GM23338 (cell line): ENCODE results near the gene ANTXR1. TPM values are rescaled to one million over a fixed set of nuclear protein-coding genes. Genes with fewer than 3 reads are reported as not detected.

Source experiments
- ATAC-seq: fragments of 200-7000 bp; cut with Tn5 transposase; 3 replicates; pipeline ENCODE4 v1.9.1; 2020
- DNase-seq: peaks from one replicate; pipeline ENCODE4 v3.0.0-alpha.2; 2015; ENCODE audit warnings: low spot score
- H2AFZ ChIP-seq: fragments of 200-600 bp; sonication (generic); 2 replicates; pipeline ENCODE4 v1.8.0; 2016; ENCODE audit warnings: antibody characterized with exemption, mild to moderate bottlenecking, moderate library complexity
- H3F3A ChIP-seq: fragments of 200-600 bp; sonication (generic); replicated peaks from 2 replicates; pipeline ENCODE4 v1.8.0; 2017; ENCODE audit warnings: antibody characterized with exemption, mixed run types, low read depth
- H3K27ac ChIP-seq: fragments of 200-600 bp; sonication (generic); 2 replicates; pipeline ENCODE4 v1.6.1; 2016; ENCODE audit warnings: low read depth
- H3K27me3 ChIP-seq: fragments of 200-600 bp; sonication (generic); 2 replicates; pipeline ENCODE4 v1.8.0; 2016; ENCODE audit warnings: mild to moderate bottlenecking, mixed run types, moderate library complexity; ENCODE audit not compliant: insufficient read depth
- H3K36me3 ChIP-seq: fragments of 200-600 bp; sonication (generic); 2 replicates; pipeline ENCODE4 v1.8.0; 2016; ENCODE audit warnings: mild to moderate bottlenecking; ENCODE audit not compliant: insufficient read depth
- H3K4me1 ChIP-seq: fragments of 200-600 bp; sonication (generic); 2 replicates; pipeline ENCODE4 v1.8.0; 2016; ENCODE audit warnings: mild to moderate bottlenecking, moderate library complexity; ENCODE audit not compliant: insufficient read depth
- H3K4me2 ChIP-seq: fragments of 200-600 bp; sonication (generic); 2 replicates; pipeline ENCODE4 v1.7.1; 2017; ENCODE audit warnings: mixed run types
- H3K4me3 ChIP-seq: fragments of 200-600 bp; sonication (generic); 2 replicates; pipeline ENCODE4 v1.6.1; 2016; ENCODE audit warnings: mixed run types
- H3K79me2 ChIP-seq: fragments of 200-600 bp; sonication (generic); replicated peaks from 2 replicates; pipeline ENCODE4 v1.8.0; 2017; ENCODE audit warnings: mild to moderate bottlenecking; ENCODE audit not compliant: insufficient read depth
- H3K9me2 ChIP-seq: fragments of 200-600 bp; sonication (generic); 2 replicates; pipeline ENCODE4 v1.8.0; 2017; ENCODE audit not compliant: insufficient read depth
- H4K20me1 ChIP-seq: fragments of 200-600 bp; sonication (generic); replicated peaks from 2 replicates; pipeline ENCODE4 v1.8.0; 2017; ENCODE audit warnings: mild to moderate bottlenecking; ENCODE audit not compliant: insufficient read depth
- H3K27ac Mint-ChIP-seq: 2 replicates; pipeline ENCODE4 v1.8.0; 2020; ENCODE audit warnings: inconsistent platforms, mild to moderate bottlenecking, moderate library complexity, mixed read lengths
- H3K27me3 Mint-ChIP-seq: 3 replicates; pipeline ENCODE4 v1.8.0; 2022; ENCODE audit warnings: low read depth, mild to moderate bottlenecking, moderate library complexity, mixed read lengths, inconsistent platforms; ENCODE audit not compliant: insufficient read depth, poor library complexity
- H3K36me3 Mint-ChIP-seq: 3 replicates; pipeline ENCODE4 v1.8.0; 2021; ENCODE audit warnings: low read depth, mild to moderate bottlenecking, inconsistent platforms, moderate library complexity, mixed read lengths
- H3K4me1 Mint-ChIP-seq: 3 replicates; pipeline ENCODE4 v1.8.0; 2020; ENCODE audit warnings: mild to moderate bottlenecking, inconsistent platforms, mixed read lengths
- H3K4me3 Mint-ChIP-seq: 3 replicates; pipeline ENCODE4 v1.8.0; 2021; ENCODE audit warnings: moderate library complexity, mild to moderate bottlenecking, inconsistent platforms, mixed read lengths
- H3K9me3 Mint-ChIP-seq: 3 replicates; pipeline ENCODE4 v1.8.0; 2020; ENCODE audit warnings: moderate library complexity, mild to moderate bottlenecking, inconsistent platforms, mixed read lengths
- CREB1 ChIP-seq: fragments of 250-450 bp; sonication (Bioruptor Pico); IDR thresholded peaks from 2 replicates; pipeline ENCODE4 v1.5.0; 2020; ENCODE audit warnings: low read depth, mild to moderate bottlenecking, moderate library complexity
- EZH2 ChIP-seq: fragments of 200-600 bp; sonication (generic); IDR thresholded peaks from one replicate; pipeline ENCODE4 v1.8.0; 2017; ENCODE audit warnings: antibody characterized with exemption, mild to moderate bottlenecking, low read depth; ENCODE audit not compliant: unreplicated experiment
- EZH2phosphoT487 ChIP-seq: fragments of 200-600 bp; sonication (generic); IDR thresholded peaks from one replicate; pipeline ENCODE4 v1.8.1; 2018; ENCODE audit warnings: antibody characterized with exemption; ENCODE audit not compliant: unreplicated experiment
- JUNB ChIP-seq: IDR thresholded peaks from one replicate; pipeline ENCODE4 v1.6.1; 2016; ENCODE audit warnings: antibody characterized with exemption; ENCODE audit not compliant: unreplicated experiment
- NANOG ChIP-seq: IDR thresholded peaks from 2 replicates; pipeline ENCODE4 v1.6.1; 2016; ENCODE audit warnings: antibody characterized with exemption, borderline replicate concordance
- POLR2AphosphoS5 ChIP-seq: IDR thresholded peaks from 2 replicates; pipeline ENCODE4 v1.6.1; 2016; ENCODE audit warnings: antibody characterized with exemption, low read depth
- STAT1 ChIP-seq: IDR thresholded peaks from one replicate; pipeline ENCODE4 v1.6.1; 2016; ENCODE audit warnings: antibody characterized with exemption; ENCODE audit not compliant: unreplicated experiment
- ZNF114 ChIP-seq: fragments of 250-450 bp; sonication (Bioruptor Pico); IDR thresholded peaks from 2 replicates; pipeline ENCODE4 v1.5.0; 2020; ENCODE audit warnings: mild to moderate bottlenecking, moderate library complexity
- ZNF331 ChIP-seq: fragments of 250-450 bp; sonication (Bioruptor Pico); IDR thresholded peaks from 2 replicates; pipeline ENCODE4 v1.5.0; 2020; ENCODE audit warnings: low read depth, mild to moderate bottlenecking, moderate library complexity
- polyA plus RNA-seq: library from polyadenylated mRNA; unstranded; fragments of >200 nt; fragmentation: Nextera tagmentation; extraction: Ambion mirVana; gene quantifications from 2 replicates; pipeline ENCODE4 v1.2.1, GENCODE V29; 2016
- total RNA-seq: library from RNA; depleted of rRNA; stranded (reverse); fragments of >200 nt; shearing (Covaris generic); gene quantifications from 2 replicates; pipeline ENCODE4 v1.2.3, GENCODE V29; 2014
- TF ChIP-seq, protein P1 (sequence below), 2 experiments: fragments of 200-600 bp in 1 of 2; sonication (generic) in 1 of 2; conservative IDR thresholded peaks; 2 replicates each; pipeline versions ENCODE4 v1.5.1 to v1.6.1; 2016 to 2017; ENCODE audit warnings: antibody characterized with exemption in 2 of 2, low read depth in 2 of 2, mild to moderate bottlenecking in 2 of 2, moderate library complexity in 1 of 2
- TF ChIP-seq, protein P2 (sequence below): IDR thresholded peaks from 2 replicates; pipeline ENCODE4 v1.6.1; 2016; ENCODE audit warnings: antibody characterized with exemption
- TF ChIP-seq, protein P3 (sequence below): IDR thresholded peaks from one replicate; pipeline ENCODE4 v1.6.1; 2018; ENCODE audit warnings: antibody characterized with exemption; ENCODE audit not compliant: unreplicated experiment
- TF ChIP-seq, protein P4 (sequence below): fragments of 250-450 bp; sonication (Bioruptor Pico); IDR thresholded peaks from 2 replicates; pipeline ENCODE4 v1.5.0; 2020; ENCODE audit warnings: mild to moderate bottlenecking, moderate library complexity

Gene ANTXR1
- total and polyA plus RNA-seq, 2 experiments from 2014 or later = 16.1 to 23.1 TPM

DNA sequence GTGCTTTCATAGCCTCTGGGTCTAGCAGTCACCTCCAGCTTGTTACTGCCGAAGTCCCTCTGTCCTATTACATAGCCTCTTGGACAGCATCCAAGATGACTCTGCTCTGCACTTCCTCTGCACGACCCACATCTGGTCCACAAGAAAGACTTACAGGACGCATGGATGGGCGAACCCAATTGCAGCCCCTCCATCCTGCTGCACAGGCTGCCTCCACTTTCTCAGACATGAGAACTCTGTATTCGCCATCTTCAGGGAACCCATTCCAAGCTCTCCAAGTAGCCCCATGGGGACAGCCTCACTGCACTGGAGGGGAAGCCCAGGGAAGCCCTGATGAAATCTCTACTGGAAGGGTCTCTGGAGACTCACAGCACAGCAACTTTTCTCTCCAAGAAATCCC is 201.9 kb downstream of the ANTXR1 start:
- H3K79me2 ChIP-seq = no peaks in the 10 kb centered on the region
- no peak overlapping the region for H3K27ac Mint-ChIP-seq
- 0 out of 2 replicates have a peak, but pooled peaks cover 4% of the 10 kb centered on the region for H3K9me2 ChIP-seq
- peaks cover 11% of the 10 kb centered on the region for H3K4me1 ChIP-seq
- no peaks in the 10 kb centered on the region for H3K27me3 ChIP-seq
- H3K27ac ChIP-seq = no peak overlapping the region
- H3K36me3 ChIP-seq = no peaks in the 10 kb centered on the region
- no peak overlapping the region for H3K4me2 ChIP-seq
- H3K9me3 Mint-ChIP-seq = no peaks in the 10 kb centered on the region
- H3K4me1 Mint-ChIP-seq = no peaks in the 10 kb centered on the region
- no peaks in the 10 kb centered on the region for H3K36me3 Mint-ChIP-seq
- H3K4me3 Mint-ChIP-seq = no peak overlapping the region
- no peak for TF ChIP-seq ZNF114
- no peak for TF ChIP-seq ZNF331 (CRISPR knock-in tag)
- TF ChIP-seq CREB1 (CRISPR knock-in tag) = no peak
- TF ChIP-seq, protein P1, sequence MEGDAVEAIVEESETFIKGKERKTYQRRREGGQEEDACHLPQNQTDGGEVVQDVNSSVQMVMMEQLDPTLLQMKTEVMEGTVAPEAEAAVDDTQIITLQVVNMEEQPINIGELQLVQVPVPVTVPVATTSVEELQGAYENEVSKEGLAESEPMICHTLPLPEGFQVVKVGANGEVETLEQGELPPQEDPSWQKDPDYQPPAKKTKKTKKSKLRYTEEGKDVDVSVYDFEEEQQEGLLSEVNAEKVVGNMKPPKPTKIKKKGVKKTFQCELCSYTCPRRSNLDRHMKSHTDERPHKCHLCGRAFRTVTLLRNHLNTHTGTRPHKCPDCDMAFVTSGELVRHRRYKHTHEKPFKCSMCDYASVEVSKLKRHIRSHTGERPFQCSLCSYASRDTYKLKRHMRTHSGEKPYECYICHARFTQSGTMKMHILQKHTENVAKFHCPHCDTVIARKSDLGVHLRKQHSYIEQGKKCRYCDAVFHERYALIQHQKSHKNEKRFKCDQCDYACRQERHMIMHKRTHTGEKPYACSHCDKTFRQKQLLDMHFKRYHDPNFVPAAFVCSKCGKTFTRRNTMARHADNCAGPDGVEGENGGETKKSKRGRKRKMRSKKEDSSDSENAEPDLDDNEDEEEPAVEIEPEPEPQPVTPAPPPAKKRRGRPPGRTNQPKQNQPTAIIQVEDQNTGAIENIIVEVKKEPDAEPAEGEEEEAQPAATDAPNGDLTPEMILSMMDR (conservative IDR thresholded peaks at IDR 0.05; ENCODE audit: low read depth in 2 of 2) = no peak
- no peak for TF ChIP-seq JUNB
- no peak for TF ChIP-seq NANOG
- TF ChIP-seq EZH2 = no peak
- TF ChIP-seq STAT1 = no peak
- TF ChIP-seq, protein P2, sequence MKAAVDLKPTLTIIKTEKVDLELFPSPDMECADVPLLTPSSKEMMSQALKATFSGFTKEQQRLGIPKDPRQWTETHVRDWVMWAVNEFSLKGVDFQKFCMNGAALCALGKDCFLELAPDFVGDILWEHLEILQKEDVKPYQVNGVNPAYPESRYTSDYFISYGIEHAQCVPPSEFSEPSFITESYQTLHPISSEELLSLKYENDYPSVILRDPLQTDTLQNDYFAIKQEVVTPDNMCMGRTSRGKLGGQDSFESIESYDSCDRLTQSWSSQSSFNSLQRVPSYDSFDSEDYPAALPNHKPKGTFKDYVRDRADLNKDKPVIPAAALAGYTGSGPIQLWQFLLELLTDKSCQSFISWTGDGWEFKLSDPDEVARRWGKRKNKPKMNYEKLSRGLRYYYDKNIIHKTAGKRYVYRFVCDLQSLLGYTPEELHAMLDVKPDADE = no peak
- TF ChIP-seq, protein P3, sequence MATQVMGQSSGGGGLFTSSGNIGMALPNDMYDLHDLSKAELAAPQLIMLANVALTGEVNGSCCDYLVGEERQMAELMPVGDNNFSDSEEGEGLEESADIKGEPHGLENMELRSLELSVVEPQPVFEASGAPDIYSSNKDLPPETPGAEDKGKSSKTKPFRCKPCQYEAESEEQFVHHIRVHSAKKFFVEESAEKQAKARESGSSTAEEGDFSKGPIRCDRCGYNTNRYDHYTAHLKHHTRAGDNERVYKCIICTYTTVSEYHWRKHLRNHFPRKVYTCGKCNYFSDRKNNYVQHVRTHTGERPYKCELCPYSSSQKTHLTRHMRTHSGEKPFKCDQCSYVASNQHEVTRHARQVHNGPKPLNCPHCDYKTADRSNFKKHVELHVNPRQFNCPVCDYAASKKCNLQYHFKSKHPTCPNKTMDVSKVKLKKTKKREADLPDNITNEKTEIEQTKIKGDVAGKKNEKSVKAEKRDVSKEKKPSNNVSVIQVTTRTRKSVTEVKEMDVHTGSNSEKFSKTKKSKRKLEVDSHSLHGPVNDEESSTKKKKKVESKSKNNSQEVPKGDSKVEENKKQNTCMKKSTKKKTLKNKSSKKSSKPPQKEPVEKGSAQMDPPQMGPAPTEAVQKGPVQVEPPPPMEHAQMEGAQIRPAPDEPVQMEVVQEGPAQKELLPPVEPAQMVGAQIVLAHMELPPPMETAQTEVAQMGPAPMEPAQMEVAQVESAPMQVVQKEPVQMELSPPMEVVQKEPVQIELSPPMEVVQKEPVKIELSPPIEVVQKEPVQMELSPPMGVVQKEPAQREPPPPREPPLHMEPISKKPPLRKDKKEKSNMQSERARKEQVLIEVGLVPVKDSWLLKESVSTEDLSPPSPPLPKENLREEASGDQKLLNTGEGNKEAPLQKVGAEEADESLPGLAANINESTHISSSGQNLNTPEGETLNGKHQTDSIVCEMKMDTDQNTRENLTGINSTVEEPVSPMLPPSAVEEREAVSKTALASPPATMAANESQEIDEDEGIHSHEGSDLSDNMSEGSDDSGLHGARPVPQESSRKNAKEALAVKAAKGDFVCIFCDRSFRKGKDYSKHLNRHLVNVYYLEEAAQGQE = no peak
- TF ChIP-seq, protein P4, sequence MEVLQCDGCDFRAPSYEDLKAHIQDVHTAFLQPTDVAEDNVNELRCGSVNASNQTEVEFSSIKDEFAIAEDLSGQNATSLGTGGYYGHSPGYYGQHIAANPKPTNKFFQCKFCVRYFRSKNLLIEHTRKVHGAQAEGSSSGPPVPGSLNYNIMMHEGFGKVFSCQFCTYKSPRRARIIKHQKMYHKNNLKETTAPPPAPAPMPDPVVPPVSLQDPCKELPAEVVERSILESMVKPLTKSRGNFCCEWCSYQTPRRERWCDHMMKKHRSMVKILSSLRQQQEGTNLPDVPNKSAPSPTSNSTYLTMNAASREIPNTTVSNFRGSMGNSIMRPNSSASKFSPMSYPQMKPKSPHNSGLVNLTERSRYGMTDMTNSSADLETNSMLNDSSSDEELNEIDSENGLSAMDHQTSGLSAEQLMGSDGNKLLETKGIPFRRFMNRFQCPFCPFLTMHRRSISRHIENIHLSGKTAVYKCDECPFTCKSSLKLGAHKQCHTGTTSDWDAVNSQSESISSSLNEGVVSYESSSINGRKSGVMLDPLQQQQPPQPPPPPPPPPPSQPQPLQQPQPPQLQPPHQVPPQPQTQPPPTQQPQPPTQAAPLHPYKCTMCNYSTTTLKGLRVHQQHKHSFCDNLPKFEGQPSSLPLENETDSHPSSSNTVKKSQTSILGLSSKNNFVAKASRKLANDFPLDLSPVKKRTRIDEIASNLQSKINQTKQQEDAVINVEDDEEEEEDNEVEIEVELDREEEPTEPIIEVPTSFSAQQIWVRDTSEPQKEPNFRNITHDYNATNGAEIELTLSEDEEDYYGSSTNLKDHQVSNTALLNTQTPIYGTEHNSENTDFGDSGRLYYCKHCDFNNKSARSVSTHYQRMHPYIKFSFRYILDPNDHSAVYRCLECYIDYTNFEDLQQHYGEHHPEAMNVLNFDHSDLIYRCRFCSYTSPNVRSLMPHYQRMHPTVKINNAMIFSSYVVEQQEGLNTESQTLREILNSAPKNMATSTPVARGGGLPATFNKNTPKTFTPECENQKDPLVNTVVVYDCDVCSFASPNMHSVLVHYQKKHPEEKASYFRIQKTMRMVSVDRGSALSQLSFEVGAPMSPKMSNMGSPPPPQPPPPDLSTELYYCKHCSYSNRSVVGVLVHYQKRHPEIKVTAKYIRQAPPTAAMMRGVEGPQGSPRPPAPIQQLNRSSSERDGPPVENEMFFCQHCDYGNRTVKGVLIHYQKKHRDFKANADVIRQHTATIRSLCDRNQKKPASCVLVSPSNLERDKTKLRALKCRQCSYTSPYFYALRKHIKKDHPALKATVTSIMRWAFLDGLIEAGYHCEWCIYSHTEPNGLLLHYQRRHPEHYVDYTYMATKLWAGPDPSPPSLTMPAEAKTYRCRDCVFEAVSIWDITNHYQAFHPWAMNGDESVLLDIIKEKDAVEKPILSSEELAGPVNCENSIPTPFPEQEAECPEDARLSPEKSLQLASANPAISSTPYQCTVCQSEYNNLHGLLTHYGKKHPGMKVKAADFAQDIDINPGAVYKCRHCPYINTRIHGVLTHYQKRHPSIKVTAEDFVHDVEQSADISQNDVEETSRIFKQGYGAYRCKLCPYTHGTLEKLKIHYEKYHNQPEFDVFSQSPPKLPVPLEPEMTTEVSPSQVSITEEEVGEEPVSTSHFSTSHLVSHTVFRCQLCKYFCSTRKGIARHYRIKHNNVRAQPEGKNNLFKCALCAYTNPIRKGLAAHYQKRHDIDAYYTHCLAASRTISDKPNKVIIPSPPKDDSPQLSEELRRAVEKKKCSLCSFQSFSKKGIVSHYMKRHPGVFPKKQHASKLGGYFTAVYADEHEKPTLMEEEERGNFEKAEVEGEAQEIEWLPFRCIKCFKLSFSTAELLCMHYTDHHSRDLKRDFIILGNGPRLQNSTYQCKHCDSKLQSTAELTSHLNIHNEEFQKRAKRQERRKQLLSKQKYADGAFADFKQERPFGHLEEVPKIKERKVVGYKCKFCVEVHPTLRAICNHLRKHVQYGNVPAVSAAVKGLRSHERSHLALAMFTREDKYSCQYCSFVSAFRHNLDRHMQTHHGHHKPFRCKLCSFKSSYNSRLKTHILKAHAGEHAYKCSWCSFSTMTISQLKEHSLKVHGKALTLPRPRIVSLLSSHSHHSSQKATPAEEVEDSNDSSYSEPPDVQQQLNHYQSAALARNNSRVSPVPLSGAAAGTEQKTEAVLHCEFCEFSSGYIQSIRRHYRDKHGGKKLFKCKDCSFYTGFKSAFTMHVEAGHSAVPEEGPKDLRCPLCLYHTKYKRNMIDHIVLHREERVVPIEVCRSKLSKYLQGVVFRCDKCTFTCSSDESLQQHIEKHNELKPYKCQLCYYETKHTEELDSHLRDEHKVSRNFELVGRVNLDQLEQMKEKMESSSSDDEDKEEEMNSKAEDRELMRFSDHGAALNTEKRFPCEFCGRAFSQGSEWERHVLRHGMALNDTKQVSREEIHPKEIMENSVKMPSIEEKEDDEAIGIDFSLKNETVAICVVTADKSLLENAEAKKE (CRISPR knock-in tag) = no peak
- TF ChIP-seq EZH2phosphoT487 = no peak
- no peak for TF ChIP-seq POLR2AphosphoS5
- no peaks in the 10 kb centered on the region for H3F3A ChIP-seq
- H4K20me1 ChIP-seq = no peaks in the 10 kb centered on the region
- DNase-seq = no peak
- ATAC-seq = no peak
- no peak overlapping the region for H3K4me3 ChIP-seq
- H2AFZ ChIP-seq = no peak overlapping the region
- peaks cover 4% of the 10 kb centered on the region for H3K27me3 Mint-ChIP-seq
